HG03432 (cell line): ENCODE results near the gene OTUD3.
"Not testable (repeated sequence)": the region's sequence is repeated elsewhere in the genome, so short reads cannot be mapped to it uniquely, and the experiment has no call there.

ENCODE experiments used
- ATAC-seq: cut with Tn5 transposase; IDR thresholded peaks from one replicate; pipeline ENCODE4 v1.9.1; 2021; ENCODE audit warnings: mild to moderate bottlenecking, moderate library complexity; ENCODE audit not compliant: unreplicated experiment

OTUD3 gene

DNA sequence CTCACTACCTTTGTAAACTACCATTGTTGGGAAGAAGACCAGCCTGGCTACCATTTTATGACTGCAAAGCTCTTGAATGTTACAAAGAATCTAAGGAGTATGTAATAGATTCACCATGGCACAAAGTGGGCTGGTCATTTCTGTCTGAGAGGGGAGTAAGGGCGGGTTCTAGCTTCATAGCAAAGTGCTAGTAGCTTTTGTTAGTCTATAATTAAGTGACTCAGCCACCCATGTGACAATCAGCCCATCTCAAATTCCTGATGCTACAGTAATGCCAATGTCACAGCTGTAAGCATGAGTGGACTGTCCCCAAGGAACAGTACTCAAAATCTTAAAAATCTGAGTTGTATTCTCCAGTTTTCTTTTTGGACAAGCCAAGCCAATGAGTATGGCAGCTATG is 15.4 kb upstream of the OTUD3 start:
- no peak for ATAC-seq

DNA sequence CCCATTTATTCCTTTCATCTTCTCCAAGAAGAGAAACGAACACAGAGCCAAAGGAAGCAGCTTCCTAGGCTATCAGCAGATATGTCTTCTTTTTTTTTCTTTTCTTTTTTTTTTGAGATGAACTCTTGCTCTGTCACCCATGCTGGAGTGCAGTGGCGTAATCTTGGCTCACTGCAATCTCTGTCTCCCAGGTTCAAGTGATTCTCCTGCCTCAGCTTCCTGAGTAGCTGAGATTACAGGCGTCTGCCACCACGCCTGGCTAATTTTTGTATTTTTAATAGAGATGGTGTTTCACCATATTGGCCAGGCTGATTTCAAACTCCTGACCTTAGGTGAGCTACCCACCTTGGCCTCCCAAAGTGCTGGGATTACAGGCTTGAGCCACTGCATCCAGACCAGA is 13.6 kb upstream of the OTUD3 start:
- ATAC-seq: not testable (repeated sequence)

DNA sequence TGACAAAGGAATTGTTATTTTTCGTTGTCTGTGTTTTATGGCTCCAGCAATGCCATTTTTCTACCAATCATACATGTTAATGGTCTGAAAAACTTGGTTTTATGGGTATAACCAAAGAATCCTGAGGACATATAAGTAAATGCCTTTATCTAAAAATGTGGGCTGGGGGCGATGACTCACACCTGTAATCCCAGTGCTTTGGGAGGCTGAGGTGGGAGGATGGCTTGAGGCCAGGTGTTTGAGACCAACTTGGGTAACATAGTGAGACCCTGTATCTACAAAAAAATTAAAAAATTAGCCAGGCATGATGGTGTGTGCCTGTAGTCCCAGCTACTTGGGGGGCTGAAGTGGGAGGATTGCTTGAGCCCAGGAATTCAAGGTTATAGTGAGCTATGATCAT is 12.7 kb upstream of the OTUD3 start:
- ATAC-seq: not testable (repeated sequence)

DNA sequence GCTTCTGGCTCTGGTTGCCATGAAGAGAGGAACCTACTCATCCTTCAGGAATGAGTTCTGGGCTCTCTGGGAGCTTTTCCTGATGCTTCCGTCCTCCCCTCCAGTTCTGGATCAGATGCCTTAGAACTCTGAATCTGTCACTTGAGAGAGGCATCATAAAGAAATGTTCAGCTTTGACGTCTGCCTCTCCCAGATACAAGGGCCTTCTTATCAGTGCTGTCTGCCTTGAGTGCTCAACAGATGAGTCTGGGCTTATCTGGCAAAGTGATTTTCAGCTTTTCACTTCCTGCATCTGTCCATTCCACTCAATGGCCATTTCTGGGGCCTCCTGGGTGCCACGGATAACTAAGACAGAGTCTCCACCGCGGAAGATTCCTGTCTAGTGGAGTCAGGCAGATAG is 12.3 kb upstream of the OTUD3 start:
- ATAC-seq: no peak

DNA sequence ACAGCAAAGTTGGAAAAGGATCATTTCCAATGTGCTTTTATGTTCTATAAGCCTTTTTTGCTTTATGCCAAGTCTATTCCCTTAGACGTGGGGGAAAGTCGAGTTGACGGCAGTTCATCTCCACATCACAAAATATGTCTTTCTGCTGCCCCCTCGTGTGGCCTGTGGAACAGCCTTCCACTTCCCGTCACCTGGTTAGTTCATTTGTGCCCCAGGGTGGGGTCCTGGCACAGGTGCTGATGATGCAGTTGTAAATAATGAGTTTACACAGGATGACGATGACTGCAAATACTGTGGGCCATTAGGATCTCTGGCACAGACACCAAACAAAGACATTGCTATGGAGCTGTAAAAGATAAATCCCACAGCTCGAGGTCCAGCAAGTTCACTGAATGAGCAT is 10.0 kb upstream of the OTUD3 start:
- ATAC-seq: no peak

DNA sequence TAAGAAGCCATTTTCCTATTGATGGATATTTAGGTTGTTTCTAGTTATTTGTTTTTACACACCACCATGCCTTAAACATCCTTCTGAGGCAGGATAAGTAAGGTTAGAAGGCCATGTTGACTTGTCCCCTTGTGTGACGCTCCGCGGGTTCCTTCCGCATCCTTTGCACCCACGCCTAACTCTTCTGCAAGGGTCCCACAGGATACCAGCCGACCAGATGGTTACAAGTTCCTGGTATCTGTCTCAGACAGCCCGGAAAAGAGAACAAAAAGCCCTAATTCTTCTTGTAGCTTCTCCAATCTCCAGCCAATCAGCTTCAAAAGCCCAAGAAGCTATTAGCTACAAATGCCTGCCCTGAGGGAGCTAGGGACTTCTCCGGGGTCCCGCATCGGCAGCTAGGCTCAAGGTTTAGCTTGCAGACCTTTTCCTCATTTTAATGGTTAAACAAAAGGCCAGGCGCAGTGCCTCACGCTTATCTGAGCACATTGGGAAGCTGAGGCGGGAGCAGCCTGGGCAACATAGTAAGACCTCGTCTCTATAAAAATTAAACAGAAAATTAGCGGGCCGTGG is 4.9 kb upstream of the OTUD3 start:
- ATAC-seq: no peak

DNA sequence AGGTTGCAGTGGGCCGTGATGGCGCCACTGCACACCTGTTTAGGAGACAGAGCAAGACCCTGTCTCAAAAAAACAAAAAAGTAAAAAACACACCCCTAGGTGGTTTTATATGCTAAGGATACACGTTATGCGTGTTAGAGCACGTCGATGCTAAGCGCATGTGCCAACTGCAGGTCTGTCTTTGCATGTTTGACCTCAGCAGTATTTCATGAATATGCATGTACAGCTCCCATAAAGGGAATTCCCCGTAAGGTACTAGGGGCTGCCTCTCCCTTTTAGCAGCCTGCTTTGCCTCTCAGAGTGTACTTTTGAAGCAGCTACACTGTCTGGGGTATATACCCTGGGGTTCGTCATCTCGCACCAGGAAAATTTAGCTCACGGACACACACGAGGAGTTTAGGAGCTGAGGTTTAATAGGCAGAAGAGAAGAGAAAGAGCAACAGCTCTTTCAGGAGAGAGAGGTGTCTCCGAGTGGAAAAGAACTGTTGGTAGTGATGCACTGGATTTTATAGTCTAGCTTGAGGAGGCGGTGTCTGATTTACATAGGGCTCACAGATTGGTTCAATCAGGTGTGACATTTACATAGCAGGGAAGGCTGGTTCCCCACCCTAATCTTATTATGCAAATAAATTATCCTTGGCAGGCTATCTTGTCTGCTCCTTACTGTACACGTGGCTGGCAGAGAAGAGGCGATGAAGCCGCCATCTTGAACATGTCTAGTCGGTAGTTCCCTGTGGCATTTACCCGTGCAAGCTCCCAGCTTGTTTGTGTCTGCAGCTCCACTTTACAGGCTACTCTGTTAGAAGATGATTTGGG is 4.2 kb upstream of the OTUD3 start:
- ATAC-seq: no peak

DNA sequence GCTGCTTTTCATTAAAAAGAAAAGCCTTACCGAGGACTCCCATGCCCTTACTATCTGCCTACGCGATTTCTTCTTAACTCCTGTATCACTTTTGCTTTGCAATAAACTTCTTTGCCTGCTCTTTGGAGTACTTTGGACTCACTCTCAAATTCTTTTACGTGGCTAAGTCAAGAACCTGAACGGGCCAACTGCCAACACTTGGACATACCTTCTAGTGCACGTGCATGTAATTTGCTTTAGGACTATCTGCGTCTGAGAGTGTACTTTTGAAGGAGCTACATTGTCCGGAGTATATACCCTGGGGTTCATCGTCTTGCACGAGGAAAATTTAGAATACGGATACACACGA is 3.6 kb upstream of the OTUD3 start:
- ATAC-seq: no peak

DNA sequence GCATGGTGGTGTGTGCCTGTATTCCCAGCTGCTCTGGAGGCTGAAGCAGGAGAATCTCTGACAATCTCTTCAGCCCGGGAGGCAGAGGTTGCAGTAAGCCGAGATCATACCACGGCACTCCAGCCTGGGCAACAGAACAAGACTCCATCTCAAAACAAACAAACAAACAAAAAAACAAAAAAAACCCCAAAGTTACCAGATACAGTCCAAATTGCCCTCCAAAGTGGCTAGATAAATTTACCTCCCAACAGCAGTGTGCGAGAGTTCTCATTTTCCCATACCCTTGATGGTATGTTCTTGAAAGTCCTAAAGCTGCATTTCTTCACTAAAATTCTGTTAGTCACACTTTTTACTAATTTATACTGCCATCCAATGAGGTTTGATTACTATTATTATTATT is 3.0 kb upstream of the OTUD3 start:
- ATAC-seq: no peak

DNA sequence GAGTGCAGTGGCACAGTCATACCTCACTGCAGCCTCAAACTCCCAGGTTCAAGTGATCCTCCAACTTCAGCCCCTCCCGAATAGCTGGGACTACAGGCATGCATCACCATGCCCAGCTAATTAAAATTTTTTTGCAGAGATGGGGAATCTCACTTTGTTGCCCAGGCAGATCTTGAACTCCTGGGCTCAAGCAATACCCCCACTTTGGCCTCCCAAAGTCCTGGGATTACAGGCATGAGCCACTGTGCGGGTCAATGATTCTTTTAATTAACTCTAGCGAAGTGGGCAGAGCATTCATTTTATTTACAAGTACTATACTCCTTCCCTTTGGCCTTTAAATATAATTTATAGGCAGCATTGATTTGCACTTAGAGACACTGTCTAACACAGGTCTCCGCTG is 2.5 kb upstream of the OTUD3 start:
- no peak for ATAC-seq

DNA sequence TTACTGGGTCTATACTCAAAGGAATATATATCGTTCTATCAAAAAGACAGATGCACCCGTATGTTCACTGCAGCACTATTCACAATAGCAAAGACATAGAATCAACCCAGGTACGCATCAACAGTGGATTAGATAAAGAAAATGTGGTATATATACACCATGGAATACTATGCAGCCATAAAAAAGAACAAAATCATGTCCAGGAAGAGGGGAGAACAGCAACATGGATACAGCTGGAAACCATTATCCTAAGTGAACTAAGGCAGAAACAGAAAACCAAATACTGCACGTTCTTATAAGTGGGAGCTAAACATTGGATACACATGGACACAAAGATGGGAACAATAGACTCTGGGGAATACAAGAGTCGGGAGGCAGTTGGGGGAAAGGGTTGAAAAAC is 1.4 kb upstream of the OTUD3 start:
- not testable (repeated sequence) for ATAC-seq

DNA sequence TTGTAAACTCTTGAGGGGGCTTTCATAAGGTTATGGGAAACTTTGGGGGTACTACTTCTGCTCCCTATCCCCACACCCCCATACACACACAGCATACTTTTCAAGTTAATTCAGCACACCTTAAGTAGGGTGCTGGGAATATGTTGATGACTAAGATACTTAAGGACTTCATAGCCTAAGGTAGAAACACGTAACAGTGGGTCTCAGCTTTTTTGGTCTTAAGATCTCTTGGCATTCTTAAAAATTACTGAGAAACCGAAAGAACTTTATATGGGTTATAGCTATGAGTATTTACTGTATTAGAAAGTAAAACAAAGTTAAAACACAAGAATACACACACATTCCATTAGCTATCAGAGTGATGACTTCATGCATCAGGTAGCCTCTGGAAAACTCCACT is 2.1 kb downstream of the OTUD3 start:
- no peak for ATAC-seq

DNA sequence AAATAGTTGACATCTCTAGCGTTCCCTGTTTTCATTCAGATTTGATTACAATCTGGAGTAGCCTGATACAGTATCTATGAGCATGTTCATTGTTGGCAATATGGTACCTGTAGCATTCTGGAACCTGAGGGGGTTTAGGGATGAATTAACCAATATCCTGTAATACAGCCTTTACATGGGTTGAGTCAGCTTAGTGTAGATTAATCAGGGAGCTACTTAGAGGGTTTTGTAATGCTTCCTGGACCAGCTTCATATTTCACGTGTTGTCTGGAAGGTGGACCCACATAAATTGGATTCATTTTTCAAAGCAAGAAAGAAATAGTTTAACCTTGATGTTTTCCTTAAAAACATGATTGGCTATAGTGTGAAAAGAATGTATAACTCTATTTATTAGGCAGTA is 3.6 kb downstream of the OTUD3 start:
- ATAC-seq: no peak

DNA sequence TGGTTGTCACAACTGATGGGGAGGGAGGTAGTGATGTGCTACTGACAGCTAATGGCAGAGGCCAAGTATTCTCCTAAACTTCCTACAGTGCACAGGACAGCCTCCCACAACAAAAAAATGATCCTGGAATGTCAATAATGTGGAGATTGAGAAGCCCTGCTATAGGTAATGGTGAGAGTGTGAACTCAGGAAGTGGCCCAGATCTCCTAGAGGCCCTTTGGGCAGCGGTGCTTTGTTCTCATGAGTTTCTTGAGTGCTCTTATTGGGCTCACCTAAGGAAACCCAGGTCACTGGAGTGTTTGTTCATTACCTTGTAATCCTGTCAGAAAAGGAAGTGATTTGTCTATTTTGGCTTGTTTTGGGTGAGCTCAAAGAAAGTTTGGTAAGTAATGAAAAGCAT is 5.9 kb downstream of the OTUD3 start:
- ATAC-seq: no peak

DNA sequence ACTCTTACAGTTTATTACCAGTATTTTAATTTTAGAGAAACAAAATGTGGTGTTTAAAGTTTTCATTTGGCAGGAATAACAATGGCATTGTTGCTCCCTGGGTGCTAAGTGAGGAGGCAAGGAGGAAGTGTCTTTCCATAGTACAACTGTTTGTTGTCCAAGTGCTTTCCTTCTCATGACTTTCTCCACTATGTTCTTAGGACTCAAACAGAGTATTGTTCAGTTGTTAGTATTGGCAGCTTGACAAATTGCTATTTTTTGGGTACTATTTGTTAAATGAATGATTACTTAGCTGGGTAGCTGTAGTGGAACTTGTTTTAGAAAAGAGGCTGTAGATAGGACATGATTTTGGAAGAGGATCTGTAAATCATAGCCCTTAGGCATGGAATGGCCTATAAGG is 7.5 kb downstream of the OTUD3 start:
- no peak for ATAC-seq

DNA sequence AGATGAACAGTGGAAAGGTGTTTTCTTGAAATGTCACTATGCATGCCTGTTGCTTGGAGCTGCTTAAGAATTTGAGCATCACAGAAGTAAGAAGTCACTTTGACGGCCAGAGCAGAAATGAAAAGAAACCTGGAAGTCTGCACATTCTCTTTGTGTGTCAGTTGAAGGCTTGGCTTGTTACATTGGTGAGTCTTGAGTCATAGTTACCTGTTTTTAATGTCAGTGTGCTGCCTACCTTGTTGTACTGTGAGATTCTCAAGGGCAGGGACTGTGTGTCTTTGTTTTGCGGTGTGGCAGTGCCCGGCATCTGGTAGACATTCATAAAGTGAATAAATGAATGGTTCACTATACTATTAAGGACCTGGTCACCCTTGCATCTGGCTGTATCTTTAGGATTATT is 9.9 kb downstream of the OTUD3 start:
- no peak for ATAC-seq

DNA sequence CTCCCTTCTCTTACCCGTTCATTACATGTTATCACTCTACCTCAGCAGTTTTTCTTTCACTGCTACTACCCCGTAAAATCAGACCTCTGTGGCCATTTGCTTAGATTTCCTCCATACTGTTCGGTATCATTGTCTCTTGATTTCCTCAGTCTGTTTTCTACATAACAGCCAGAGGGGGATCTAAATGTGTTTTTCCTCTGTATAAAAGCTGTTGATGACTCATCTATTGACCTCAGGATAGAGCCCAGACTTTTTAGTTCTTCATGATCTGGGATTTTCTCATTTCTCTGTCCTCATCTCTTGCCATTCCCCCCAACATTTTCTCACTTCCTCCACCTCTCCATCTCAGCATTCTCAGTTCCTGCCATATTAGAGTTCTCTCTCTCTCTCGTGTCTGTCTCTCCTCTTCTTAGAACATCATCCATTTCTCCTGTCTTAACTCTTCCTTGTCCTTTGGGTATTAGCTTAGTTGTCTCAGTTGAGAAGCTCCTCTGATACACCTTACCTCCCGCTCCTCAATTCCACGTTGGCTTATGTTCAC is 10.5 kb downstream of the OTUD3 start:
- ATAC-seq: no peak

DNA sequence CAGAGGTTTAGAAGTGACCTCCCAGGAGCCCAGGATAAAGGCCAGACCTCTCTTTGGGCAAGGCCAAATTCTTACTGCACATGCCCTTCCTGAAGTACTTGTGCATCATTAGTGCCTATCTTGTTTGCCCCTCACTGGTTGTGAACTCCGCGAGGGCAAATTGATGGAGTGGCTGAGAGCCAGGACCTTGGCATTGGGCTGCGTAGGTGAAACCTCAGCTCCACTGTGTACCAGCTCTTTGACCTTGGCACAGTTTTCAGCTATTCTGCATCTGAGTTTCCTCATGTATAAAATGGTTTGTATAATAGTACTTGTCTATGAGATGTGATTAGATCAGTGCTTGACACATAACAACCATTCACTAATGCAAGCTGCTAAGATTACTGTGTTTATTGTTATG is 11.5 kb downstream of the OTUD3 start:
- no peak for ATAC-seq

DNA sequence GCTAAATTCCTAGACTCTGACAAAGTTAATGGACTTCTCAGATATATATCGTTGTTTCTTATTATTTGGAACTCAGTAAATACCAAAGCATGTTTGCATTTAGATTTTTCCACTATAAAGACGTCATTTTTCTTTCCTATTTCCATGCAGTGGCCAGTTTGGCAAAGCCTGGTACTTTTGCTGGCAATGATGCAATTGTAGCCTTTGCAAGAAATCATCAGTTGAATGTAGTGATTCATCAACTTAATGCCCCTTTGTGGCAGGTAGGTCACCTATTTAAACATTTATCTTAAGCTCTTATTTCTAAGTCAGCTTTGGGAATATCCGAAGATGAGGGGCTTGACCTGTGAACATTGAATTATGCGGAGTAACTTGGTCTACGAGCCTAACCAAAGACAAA is 12.0 kb downstream of the OTUD3 start:
- ATAC-seq: no peak

DNA sequence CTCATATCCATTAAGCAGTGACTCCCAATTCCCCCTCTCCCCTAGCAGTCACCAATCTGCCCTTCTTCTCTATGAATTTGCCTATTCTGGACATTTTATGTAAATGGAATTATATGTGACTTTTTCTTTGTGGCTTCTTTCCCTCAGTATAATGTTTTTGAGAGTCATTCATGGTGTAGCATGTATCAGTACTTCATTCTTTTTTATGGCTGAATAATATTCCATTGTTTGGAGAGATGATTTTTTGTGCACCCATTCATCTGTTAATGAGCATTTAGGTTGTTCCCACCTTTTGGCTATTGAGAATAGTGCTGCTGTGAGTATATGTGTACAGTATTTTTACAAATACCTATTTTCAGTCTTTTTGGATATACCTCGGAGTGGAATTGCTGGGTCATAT is 19.5 kb downstream of the OTUD3 start:
- no peak for ATAC-seq

DNA sequence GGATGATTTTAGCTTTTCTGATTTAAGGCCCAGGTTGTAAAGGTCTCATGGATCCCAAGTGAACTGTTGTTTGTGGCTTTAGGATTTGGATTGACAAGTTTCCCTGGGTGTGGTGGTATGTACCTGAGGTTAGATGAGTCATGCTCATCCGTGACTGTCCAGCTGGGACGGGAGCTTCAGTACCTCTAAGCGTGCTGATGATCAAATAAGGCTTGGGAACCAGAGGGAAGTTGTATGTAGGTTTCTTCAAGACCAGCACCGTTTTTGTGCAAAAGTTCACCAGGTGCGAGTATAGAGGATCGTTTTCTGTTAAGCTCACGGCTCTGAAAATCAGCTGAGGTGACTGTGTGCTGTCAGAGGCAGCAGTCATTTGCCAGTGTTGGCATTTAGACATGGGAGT is 21.4 kb downstream of the OTUD3 start:
- ATAC-seq: no peak

DNA sequence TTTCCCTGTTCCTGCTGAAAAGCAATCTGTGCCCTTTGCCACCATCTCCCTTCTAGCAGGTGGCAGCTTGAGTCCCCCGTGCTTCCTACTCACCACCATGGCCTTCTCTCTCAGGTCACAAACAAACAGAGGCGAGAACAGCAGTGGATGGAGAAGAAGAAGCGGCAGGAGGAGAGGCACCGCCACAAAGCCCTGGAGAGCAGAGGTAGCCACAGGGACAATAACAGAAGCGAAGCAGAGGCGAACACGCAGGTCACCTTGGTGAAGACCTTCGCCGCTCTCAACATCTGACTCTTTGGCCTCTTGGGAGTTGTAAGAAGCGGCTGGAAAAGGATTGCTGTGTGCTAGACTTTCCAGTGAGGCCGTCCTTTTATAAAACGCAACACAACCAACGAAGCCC is 25.3 kb downstream of the OTUD3 start:
- no peak for ATAC-seq

DNA sequence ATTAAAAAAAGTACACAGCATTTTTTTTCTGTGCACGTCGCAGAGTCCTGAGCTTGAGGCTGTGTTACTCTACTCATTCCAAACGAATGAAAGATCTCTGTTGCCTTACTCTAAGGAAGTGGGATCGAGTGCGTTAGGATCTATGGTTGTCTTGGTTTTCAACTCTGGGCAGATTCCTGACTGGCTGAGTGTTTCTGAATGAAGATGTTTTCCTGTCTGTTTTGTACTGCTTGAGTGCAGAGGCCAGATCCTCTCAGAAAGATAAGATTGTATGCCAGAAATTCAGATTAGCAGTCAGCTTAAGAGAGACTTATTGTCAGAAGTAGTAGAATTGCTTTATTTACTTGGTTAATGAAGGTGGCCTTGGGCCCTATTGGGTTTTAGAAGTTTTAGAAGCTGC is 27.2 kb downstream of the OTUD3 start:
- no peak for ATAC-seq
